OCI-LY7 (cell line): Measurements from ENCODE around the gene CMTM3.

Experiments used
- EZH2phosphoT487 ChIP-seq: fragments of 200-600 bp; sonication (generic); IDR thresholded peaks from 2 replicates; pipeline ENCODE4 v1.6.1; 2018; ENCODE audit warnings: low read depth, borderline replicate concordance, mild to moderate bottlenecking, mixed run types, antibody characterized with exemption, low read length, moderate library complexity, mixed read lengths
- TF ChIP-seq, protein P1 (sequence below): fragments of 200-600 bp; sonication (generic); conservative IDR thresholded peaks from 2 replicates; pipeline ENCODE4 v1.5.1; 2014; ENCODE audit warnings: mild to moderate bottlenecking, antibody characterized with exemption, low read length, moderate library complexity, mixed read lengths

DNA sequence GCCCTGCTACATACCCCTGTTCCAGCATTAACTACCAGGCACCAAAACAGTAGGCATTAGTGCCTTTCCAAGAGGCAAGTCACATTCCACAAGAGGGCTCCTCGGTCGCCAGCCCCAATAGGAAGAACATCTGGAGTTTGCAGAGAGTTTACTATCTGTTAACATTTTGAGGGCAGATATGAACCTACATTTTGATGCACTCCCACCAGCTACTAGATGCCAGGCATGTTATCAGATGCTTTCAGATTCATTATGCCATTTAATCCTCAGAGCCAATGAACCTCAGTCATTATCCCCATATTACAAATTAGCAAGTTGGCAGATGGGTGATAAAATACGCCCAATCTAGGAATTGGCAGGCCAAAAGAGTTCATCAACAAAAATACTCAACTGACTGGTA lies 29.4 kb upstream of the CMTM3 start:
- TF ChIP-seq, protein P1, sequence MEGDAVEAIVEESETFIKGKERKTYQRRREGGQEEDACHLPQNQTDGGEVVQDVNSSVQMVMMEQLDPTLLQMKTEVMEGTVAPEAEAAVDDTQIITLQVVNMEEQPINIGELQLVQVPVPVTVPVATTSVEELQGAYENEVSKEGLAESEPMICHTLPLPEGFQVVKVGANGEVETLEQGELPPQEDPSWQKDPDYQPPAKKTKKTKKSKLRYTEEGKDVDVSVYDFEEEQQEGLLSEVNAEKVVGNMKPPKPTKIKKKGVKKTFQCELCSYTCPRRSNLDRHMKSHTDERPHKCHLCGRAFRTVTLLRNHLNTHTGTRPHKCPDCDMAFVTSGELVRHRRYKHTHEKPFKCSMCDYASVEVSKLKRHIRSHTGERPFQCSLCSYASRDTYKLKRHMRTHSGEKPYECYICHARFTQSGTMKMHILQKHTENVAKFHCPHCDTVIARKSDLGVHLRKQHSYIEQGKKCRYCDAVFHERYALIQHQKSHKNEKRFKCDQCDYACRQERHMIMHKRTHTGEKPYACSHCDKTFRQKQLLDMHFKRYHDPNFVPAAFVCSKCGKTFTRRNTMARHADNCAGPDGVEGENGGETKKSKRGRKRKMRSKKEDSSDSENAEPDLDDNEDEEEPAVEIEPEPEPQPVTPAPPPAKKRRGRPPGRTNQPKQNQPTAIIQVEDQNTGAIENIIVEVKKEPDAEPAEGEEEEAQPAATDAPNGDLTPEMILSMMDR = no peak
- TF ChIP-seq EZH2phosphoT487 = no peak
